Keratinocyte (primary cell): Measurements from ENCODE around the gene SEPTIN6. TPM values are rescaled to one million over a fixed set of nuclear protein-coding genes. Genes with fewer than 3 reads are reported as not detected.
"Not testable (repeated sequence)": the region's sequence is repeated elsewhere in the genome, so short reads cannot be mapped to it uniquely, and the experiment has no call there.

ENCODE experiments used
- DNase-seq: peaks from one replicate; pipeline ENCODE4 v3.0.0-alpha.2; 2011; ENCODE audit warnings: low read depth, missing footprints, low spot score
- FAIRE-seq: peaks from 2 replicates; lab custom pipeline; 2011; peaks lifted over from hg19 to GRCh38; lab: Jason Lieb, UNC
- H2AFZ ChIP-seq: 2 replicates; pipeline ENCODE4 v1.6.0; 2012; ENCODE audit warnings: low read length, control low read depth, inconsistent platforms; ENCODE audit not compliant: control insufficient read depth
- H3K27ac ChIP-seq: 2 replicates; pipeline ENCODE4 v1.5.1; 2011; ENCODE audit warnings: low read length; ENCODE audit not compliant: control insufficient read depth, insufficient read depth
- H3K27me3 ChIP-seq: 3 replicates; pipeline ENCODE4 v1.6.0; 2011; ENCODE audit warnings: low read length; ENCODE audit not compliant: control insufficient read depth, insufficient read depth; ENCODE audit errors: extremely low read depth
- H3K36me3 ChIP-seq, 2 experiments: 2 replicates in 1 of 2; 3 replicates in 1 of 2; pipeline ENCODE4 v1.5.1; 2011; ENCODE audit warnings: low read length in 2 of 2, mild to moderate bottlenecking in 1 of 2; ENCODE audit not compliant: control insufficient read depth in 2 of 2, insufficient read depth in 2 of 2; ENCODE audit errors: extremely low read depth in 1 of 2
- H3K4me1 ChIP-seq: 3 replicates; pipeline ENCODE4 v1.5.1; 2011; ENCODE audit warnings: low read length; ENCODE audit not compliant: control insufficient read depth, insufficient read depth; ENCODE audit errors: extremely low read depth
- H3K4me2 ChIP-seq: 3 replicates; pipeline ENCODE4 v1.6.0; 2011; ENCODE audit warnings: low read depth, low read length; ENCODE audit not compliant: control insufficient read depth, insufficient read depth; ENCODE audit errors: extremely low read depth
- H3K4me3 ChIP-seq, 3 experiments: fragments of 200-600 bp in 1 of 3; sonication (generic) in 1 of 3; 2 replicates in 2 of 3; 3 replicates in 1 of 3; pipeline ENCODE4 v1.5.1; 2011 to 2016; ENCODE audit warnings: low read length in 3 of 3, mild to moderate bottlenecking in 3 of 3, control low read depth in 2 of 3, inconsistent platforms in 1 of 3, low read depth in 1 of 3, mixed read lengths in 1 of 3, mixed run types in 1 of 3, moderate library complexity in 1 of 3; ENCODE audit not compliant: control insufficient read depth in 2 of 3, insufficient read depth in 2 of 3; ENCODE audit errors: extremely low read depth in 1 of 3
- H3K79me2 ChIP-seq: 2 replicates; pipeline ENCODE4 v1.6.0; 2012; ENCODE audit warnings: low read length; ENCODE audit not compliant: control insufficient read depth, insufficient read depth
- H3K9ac ChIP-seq: 3 replicates; pipeline ENCODE4 v1.6.0; 2011; ENCODE audit warnings: low read length; ENCODE audit not compliant: control insufficient read depth, insufficient read depth; ENCODE audit errors: extremely low read depth
- H3K9me1 ChIP-seq: 3 replicates; pipeline ENCODE4 v1.6.0; 2011; ENCODE audit warnings: low read length; ENCODE audit not compliant: control insufficient read depth, insufficient read depth; ENCODE audit errors: extremely low read depth
- H3K9me3 ChIP-seq: 2 replicates; pipeline ENCODE4 v1.5.1; 2012; ENCODE audit warnings: low read depth, low read length; ENCODE audit not compliant: control insufficient read depth
- H4K20me1 ChIP-seq: 3 replicates; pipeline ENCODE4 v1.6.0; 2011; ENCODE audit warnings: low read length; ENCODE audit not compliant: control insufficient read depth, insufficient read depth; ENCODE audit errors: extremely low read depth
- CTCF ChIP-seq, 3 experiments: IDR thresholded peaks in 1 of 3; conservative IDR thresholded peaks in 1 of 3; optimal IDR thresholded peaks in 1 of 3; 2 replicates in 2 of 3; 3 replicates in 1 of 3; pipeline versions ENCODE3 to v1.5.1; 2011; ENCODE audit warnings: low read length in 3 of 3, mild to moderate bottlenecking in 3 of 3, moderate library complexity in 2 of 3, control low read depth in 1 of 3, inconsistent platforms in 1 of 3; ENCODE audit not compliant: insufficient read depth in 2 of 3; ENCODE audit errors: extremely low read depth in 1 of 3
- EZH2 ChIP-seq: IDR thresholded peaks from one replicate; pipeline ENCODE4 v1.6.1; 2012; ENCODE audit warnings: inconsistent platforms, mild to moderate bottlenecking, low read length, moderate library complexity
- dilution Hi-C: fragments of 300-500 bp; cut with MboI; formaldehyde crosslinking; loops from one replicate; pipeline ENCODE4 v1.7.0; 2020; ENCODE audit warnings: low sequenced_read_pairs; ENCODE audit not compliant: extremely low pct_ligation_motif_present
- polyA plus RNA-seq, 5 experiments: library from polyadenylated mRNA; depleted of rRNA in 3 of 5; stranded (reverse) in 3 of 5; stranded (forward) in 1 of 5; unstranded in 1 of 5; fragments of >200 nt; gene quantifications; 1 replicate in 1 of 5; 2 replicates in 3 of 5; 3 replicates in 1 of 5; pipeline versions ENCODE4 v1.2.1 to v1.2.3, GENCODE V29; 2011 to 2012; ENCODE audit warnings: missing spikeins in 2 of 5, low read depth in 1 of 5, low replicate concordance in 1 of 5

Gene SEPTIN6
- polyA plus RNA-seq, 1 donor (not counting 4 experiments of a cell fraction or from before 2014, with no cell fraction given): 12.6 TPM

- H3K27me3 ChIP-seq: no peaks in the 10 kb centered on the region
- H3K4me1 ChIP-seq: no peaks in the 10 kb centered on the region
- no peak overlapping the region for H3K9ac ChIP-seq
- no peak overlapping the region for H3K4me3 ChIP-seq
- no peaks in the 10 kb centered on the region for H3K79me2 ChIP-seq
- no peak overlapping the region for H3K27ac ChIP-seq
- H3K36me3 ChIP-seq: no peaks in the 10 kb centered on the region
- H2AFZ ChIP-seq: no peak overlapping the region
- DNase-seq: no peak
- no peaks in the 10 kb centered on the region for H4K20me1 ChIP-seq
- FAIRE-seq: no peak
- dilution Hi-C loops: no loop called here
- H3K9me1 ChIP-seq: no peaks in the 10 kb centered on the region
- no peak overlapping the region for H3K4me2 ChIP-seq
- no peaks in the 10 kb centered on the region for H3K9me3 ChIP-seq
- no peak for TF ChIP-seq EZH2
- TF ChIP-seq CTCF (optimal IDR thresholded peaks at IDR 0.05 in 1 of 3, IDR thresholded peaks at IDR 0.05 in 1 of 3, conservative IDR thresholded peaks at IDR 0.05 in 1 of 3; ENCODE audit: extremely low read depth in 1 of 3, insufficient read depth in 2 of 3, low read length in 3 of 3): no peak
Observed at GRCh38 chrX:119684916-119685224, 8.1 kb downstream of the SEPTIN6 start.

DNA sequence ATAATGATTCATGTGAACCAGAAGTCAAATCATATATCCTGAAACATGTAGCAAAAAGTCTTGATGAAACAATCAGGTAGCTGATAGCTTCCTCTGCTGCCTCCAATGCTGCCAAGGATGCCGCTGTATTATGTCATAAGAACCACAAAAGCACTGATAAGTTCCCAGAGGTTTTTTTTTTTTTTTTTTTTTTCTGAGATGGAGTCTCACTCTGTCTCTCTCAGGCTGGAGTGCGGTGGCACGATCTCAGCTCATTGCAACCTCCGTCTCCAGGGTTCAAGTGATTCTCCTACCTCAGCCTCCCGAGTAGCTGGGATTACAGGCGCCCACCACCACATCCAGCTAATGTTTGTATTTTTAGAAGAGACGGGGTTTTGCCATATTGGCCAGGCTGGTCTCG lies 8.7 kb downstream of the SEPTIN6 start:
- DNase-seq, H3K9me3 ChIP-seq, H2AFZ ChIP-seq, H3K4me1 ChIP-seq, dilution Hi-C loops, H3K4me2 ChIP-seq, H3K27ac ChIP-seq, H3K27me3 ChIP-seq, FAIRE-seq, H3K9ac ChIP-seq, H3K79me2 ChIP-seq, H3K9me1 ChIP-seq, H4K20me1 ChIP-seq, H3K4me3 ChIP-seq, H3K36me3 ChIP-seq: not testable (repeated sequence)
